GM10248 (cell line): Measurements from ENCODE around the gene VSTM1.

Experiments
- CTCF ChIA-PET: fragments of 300-600 bp; sonication (Branson Sonifier 250); formaldehyde crosslinking; extraction: SDS; loops from one replicate; lab custom pipeline; 2021; ENCODE audit warnings: antibody characterized with exemption; lab: Yijun Ruan, JAX
- POLR2A ChIA-PET: fragments of 350-650 bp; sonication (Branson Sonifier 250); formaldehyde crosslinking; extraction: SDS; loops from one replicate; lab custom pipeline; 2020; ENCODE audit warnings: antibody characterized with exemption; lab: Yijun Ruan, JAX
- DNase-seq: peaks from one replicate; pipeline ENCODE4 v3.0.0; 2012; ENCODE audit errors: extremely low spot score
- CTCF ChIP-seq: IDR thresholded peaks from 2 replicates; pipeline ENCODE4 v1.5.1; 2012; ENCODE audit warnings: mild to moderate bottlenecking, low read depth; ENCODE audit errors: extremely low read depth, missing control alignments, control extremely low read depth

Gene VSTM1

GRCh38 chr19:54073829-54074228 is 10.1 kb upstream of the VSTM1 start:
- no peak for DNase-seq
- ChIA-PET POLR2A (no interaction called here), CTCF (no interaction called here)
- TF ChIP-seq CTCF: no peak

GRCh38 chr19:54069470-54069869 is 5.8 kb upstream of the VSTM1 start:
- CTCF ChIA-PET: no interaction called here
- no peak for TF ChIP-seq CTCF
- POLR2A ChIA-PET: no interaction called here
- no peak for DNase-seq

GRCh38 chr19:54062643-54063042 is 1.1 kb downstream of the VSTM1 start:
- CTCF ChIA-PET: no interaction called here
- no peak for TF ChIP-seq CTCF
- DNase-seq: no peak
- POLR2A ChIA-PET: no interaction called here

GRCh38 chr19:54047616-54048015 is 16.1 kb downstream of the VSTM1 start:
- CTCF ChIA-PET: no interaction called here
- no peak for DNase-seq
- POLR2A ChIA-PET: no interaction called here
- TF ChIP-seq CTCF: no peak

- TF ChIP-seq CTCF: no peak
- DNase-seq: no peak
- ChIA-PET CTCF (interaction anchor here (0.9 to 1.7 kb wide), 2 partner anchors 11 to 21 kb away, joined by 3 to 5 read pairs; no protein-coding TSS in a partner anchor), POLR2A (no interaction called here)
Observed at GRCh38 chr19:54045771-54046170, 17.9 kb downstream of the VSTM1 start.

GRCh38 chr19:54042989-54043388 is 20.7 kb downstream of the VSTM1 start:
- no peak for DNase-seq
- ChIA-PET CTCF (interaction anchor here (1.3 to 2.7 kb wide), 3 partner anchors 12 to 250 kb away, joined by 4 to 13 read pairs (median 11); no protein-coding TSS in a partner anchor), POLR2A (no interaction called here)
- no peak for TF ChIP-seq CTCF
